ENCODE measurements around the gene PAK1IP1.

- TF ChIP-seq CTCF (IDR thresholded peaks at IDR 0.05 in 2 of 3, conservative IDR thresholded peaks at IDR 0.05 in 1 of 3; ENCODE audit: control insufficient read depth in 2 of 3, extremely low read depth in 1 of 3, insufficient read depth in 1 of 3, low read depth in 3 of 3, low read length in 3 of 3) (no peak), EP300 (IDR thresholded peaks at IDR 0.05; ENCODE audit: borderline replicate concordance in 1 of 2, control insufficient read depth in 1 of 2, low read depth in 2 of 2, low read length in 2 of 2) (no peak), RELB (IDR thresholded peaks at IDR 0.05; ENCODE audit: low read depth) (no peak), MXI1 (IDR thresholded peaks at IDR 0.05; ENCODE audit: low read depth, low read length) (no peak), CREM (IDR thresholded peaks at IDR 0.05; ENCODE audit: low read depth) (no peak), SKIL (IDR thresholded peaks at IDR 0.05; ENCODE audit: low read depth, poor library complexity, severe bottlenecking) (no peak), USF2 (IDR thresholded peaks at IDR 0.05; ENCODE audit: borderline replicate concordance, low read depth, low read length) (no peak)
Measured at GRCh38 chr6:10690651-10691445, 3.9 kb upstream of the PAK1IP1 start.

Data from GM12878 (cell line).